GM19397 (cell line): Measurements from ENCODE around the gene SEL1L2.
A peak's percentile ranks its signal among the peaks of the same experiment; 100 is the strongest.

Experiments
- ATAC-seq: cut with Tn5 transposase; IDR thresholded peaks from one replicate; pipeline ENCODE4 v1.9.1; 2021; ENCODE audit warnings: mild to moderate bottlenecking, moderate library complexity; ENCODE audit not compliant: unreplicated experiment

The SEL1L2 gene

GRCh38 chr20:13819885-13820645, 170.3 kb downstream of the SEL1L2 start:
- peak; percentile 67 for ATAC-seq

DNA sequence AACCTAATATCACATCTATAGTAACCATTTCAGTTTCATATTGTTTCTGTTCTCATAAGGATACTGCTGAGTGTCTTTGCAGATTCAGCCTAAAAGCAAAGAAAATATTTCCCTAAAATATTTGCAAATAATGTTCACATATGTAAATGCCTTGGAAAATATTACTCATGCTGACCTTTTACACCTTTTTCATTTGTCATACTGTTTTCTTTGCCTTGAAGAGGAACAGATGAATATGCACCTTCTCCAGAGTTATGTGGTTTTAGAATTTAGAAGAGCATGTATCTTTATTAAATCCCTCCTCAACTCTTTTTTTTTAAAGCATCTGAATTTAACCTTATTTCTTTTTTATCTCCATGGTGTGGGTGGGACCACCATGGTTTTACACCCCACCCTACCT, 173.1 kb downstream of the SEL1L2 start:
- no peak for ATAC-seq

GRCh38 chr20:13816757-13817156, 173.7 kb downstream of the SEL1L2 start:
- no peak for ATAC-seq

DNA sequence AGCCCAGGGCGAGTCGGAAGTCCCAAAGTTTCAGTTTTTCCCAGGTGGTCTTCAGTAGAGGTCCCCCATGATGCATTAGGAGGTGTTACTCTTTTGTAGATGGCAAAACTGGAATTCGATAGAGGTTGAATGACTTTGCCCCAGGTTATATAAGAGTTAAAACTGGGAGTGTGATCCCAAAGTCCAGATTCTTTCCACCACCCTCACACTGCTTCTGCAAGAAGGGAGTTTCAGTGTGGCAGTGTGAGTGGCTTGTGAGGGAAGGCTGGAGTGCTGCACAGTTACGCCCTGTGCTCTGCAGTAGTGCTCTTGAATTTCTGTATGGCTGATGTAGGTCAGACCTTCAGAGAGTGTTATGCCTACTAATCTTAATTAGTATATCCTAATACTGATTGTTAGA, 175.7 kb downstream of the SEL1L2 start:
- no peak for ATAC-seq

DNA sequence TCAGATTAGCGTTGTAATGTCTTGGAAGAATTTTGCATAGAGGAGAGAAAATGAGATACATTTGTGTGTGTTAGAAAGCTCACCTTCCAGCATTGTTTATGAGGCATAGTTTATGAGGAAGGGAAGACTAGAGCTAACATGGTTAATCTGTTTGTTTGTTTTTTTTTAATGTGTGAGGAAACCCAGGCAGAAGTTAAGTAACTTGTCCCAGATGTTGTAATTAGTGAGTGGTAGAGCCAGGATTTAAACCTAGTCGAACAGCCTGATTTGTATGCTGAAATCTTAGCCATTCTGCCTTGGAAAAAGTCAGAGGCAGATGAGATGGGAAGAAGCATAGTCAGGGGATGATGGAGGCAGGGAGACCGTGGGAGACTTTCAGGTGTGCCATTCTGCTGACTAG, 176.5 kb downstream of the SEL1L2 start:
- no peak for ATAC-seq

- ATAC-seq = no peak
These were observed 180.0 kb downstream of the SEL1L2 start for GRCh38 chr20:13810446-13810845.

- ATAC-seq = no peak
These were observed 180.6 kb downstream of the SEL1L2 start for GRCh38 chr20:13809855-13810254.

- no peak for ATAC-seq
These were observed 181.0 kb downstream of the SEL1L2 start for GRCh38 chr20:13809373-13809772.

GRCh38 chr20:13800728-13801134, 189.7 kb downstream of the SEL1L2 start:
- ATAC-seq = no peak

- ATAC-seq = no peak
These were observed 190.4 kb downstream of the SEL1L2 start for GRCh38 chr20:13799974-13800373.
